Endothelial cell of umbilical vein (primary cell): ENCODE data around the gene HES2. TPM values are rescaled to one million over a fixed set of nuclear protein-coding genes. Genes with fewer than 3 reads are reported as not detected.

Experiments
- BruUV-seq: library from RNA; stranded (reverse); fragments of 400-500 nt; replicated peaks from 2 replicates; lab custom pipeline; 2021; lab: Mats Ljungman, UMichigan
- CTCF ChIA-PET: fragments of 300-600, 350-600 bp; sonication (Branson Sonifier 250); formaldehyde crosslinking; loops from one replicate; lab custom pipeline; 2021; ENCODE audit warnings: antibody characterized with exemption, inconsistent platforms; lab: Charles Lee
- POLR2A ChIA-PET: fragments of 300-600, 350-600 bp; sonication (Branson Sonifier 250); formaldehyde crosslinking; loops from one replicate; lab custom pipeline; 2021; ENCODE audit warnings: antibody characterized with exemption, inconsistent platforms; lab: Charles Lee
- DNase-seq: peaks from one replicate; pipeline ENCODE4 v3.0.0-alpha.2; 2011; ENCODE audit warnings: low read depth, low spot score
- FAIRE-seq: peaks from 2 replicates; lab custom pipeline; 2011; peaks lifted over from hg19 to GRCh38; lab: Jason Lieb, UNC
- H2AFZ ChIP-seq: 2 replicates; pipeline ENCODE4 v1.6.0; 2012; ENCODE audit warnings: low read depth, low read length, control low read depth, inconsistent platforms
- H3K27ac ChIP-seq: 2 replicates; pipeline ENCODE4 v1.5.1; 2011; ENCODE audit warnings: low read depth, mild to moderate bottlenecking, control low read depth, low read length, moderate library complexity; ENCODE audit not compliant: insufficient read depth
- H3K27me3 ChIP-seq, 2 experiments: 2 replicates each; pipeline versions ENCODE4 v1.6.0 to v1.6.1; 2011; ENCODE audit warnings: low read length in 2 of 2, mixed read lengths in 1 of 2; ENCODE audit not compliant: control insufficient read depth in 2 of 2, insufficient read depth in 2 of 2
- H3K36me3 ChIP-seq, 2 experiments: 2 replicates in 1 of 2; 3 replicates in 1 of 2; pipeline ENCODE4 v1.5.1; 2011; ENCODE audit warnings: low read length in 2 of 2, mild to moderate bottlenecking in 1 of 2, moderate library complexity in 1 of 2; ENCODE audit not compliant: control insufficient read depth in 2 of 2, insufficient read depth in 2 of 2; ENCODE audit errors: extremely low read depth in 1 of 2
- H3K4me1 ChIP-seq: 3 replicates; pipeline ENCODE4 v1.5.1; 2011; ENCODE audit warnings: mild to moderate bottlenecking, low read length; ENCODE audit not compliant: control insufficient read depth, insufficient read depth; ENCODE audit errors: extremely low read depth
- H3K4me2 ChIP-seq: 2 replicates; pipeline ENCODE4 v1.6.1; 2011; ENCODE audit warnings: low read length, control low read depth, mixed read lengths; ENCODE audit not compliant: insufficient read depth
- H3K4me3 ChIP-seq, 3 experiments: fragments of 200-600 bp in 1 of 3; sonication (generic), shearing (Covaris generic) in 1 of 3; replicated peaks in 1 of 3; 2 replicates each; pipeline ENCODE4 v1.5.1; 2011 to 2016; ENCODE audit warnings: control low read depth in 3 of 3, low read length in 3 of 3, mild to moderate bottlenecking in 2 of 3, inconsistent platforms in 1 of 3, low read depth in 1 of 3, moderate library complexity in 1 of 3; ENCODE audit not compliant: insufficient read depth in 1 of 3
- H3K79me2 ChIP-seq: 2 replicates; pipeline ENCODE4 v1.6.0; 2012; ENCODE audit warnings: low read length, inconsistent platforms; ENCODE audit not compliant: control insufficient read depth, insufficient read depth
- H3K9ac ChIP-seq: replicated peaks from 2 replicates; pipeline ENCODE3; 2011; ENCODE audit warnings: low read length, control low read depth; ENCODE audit not compliant: insufficient read depth; ENCODE audit errors: extremely low read depth
- H3K9me1 ChIP-seq: replicated peaks from 3 replicates; pipeline ENCODE4 v1.6.0; 2011; ENCODE audit warnings: mild to moderate bottlenecking, low read length; ENCODE audit not compliant: control insufficient read depth, insufficient read depth; ENCODE audit errors: extremely low read depth
- H3K9me3 ChIP-seq: replicated peaks from 2 replicates; pipeline ENCODE4 v1.5.1; 2012; ENCODE audit warnings: low read length, inconsistent platforms; ENCODE audit not compliant: control insufficient read depth, insufficient read depth
- H4K20me1 ChIP-seq: replicated peaks from 2 replicates; pipeline ENCODE3; 2011; ENCODE audit warnings: mild to moderate bottlenecking, low read length; ENCODE audit not compliant: control insufficient read depth, insufficient read depth; ENCODE audit errors: extremely low read depth
- CTCF ChIP-seq, 2 donors: IDR thresholded peaks; 1 replicate in 1 of 2; 2 replicates in 1 of 2; pipeline ENCODE4 v1.5.1; 2011; ENCODE audit warnings: low read length in 2 of 2, mild to moderate bottlenecking in 2 of 2, moderate library complexity in 2 of 2, control low read depth in 1 of 2, inconsistent platforms in 1 of 2, low read depth in 1 of 2; ENCODE audit not compliant: insufficient read depth in 1 of 2; ENCODE audit errors: extremely low read depth in 1 of 2
- EZH2 ChIP-seq: IDR thresholded peaks from 2 replicates; pipeline ENCODE4 v1.6.1; 2012; ENCODE audit warnings: borderline replicate concordance, low read depth, mild to moderate bottlenecking, moderate library complexity, low read length, inconsistent platforms; ENCODE audit not compliant: severe bottlenecking
- GATA2 ChIP-seq: IDR thresholded peaks from 2 replicates; pipeline ENCODE4 v1.7.0; 2011; ENCODE audit warnings: low read depth, mild to moderate bottlenecking, moderate library complexity, mixed read lengths, low read length; ENCODE audit not compliant: insufficient read length, insufficient read depth
- JUN ChIP-seq: IDR thresholded peaks from 2 replicates; pipeline ENCODE4 v1.6.1; 2011; ENCODE audit warnings: borderline replicate concordance, low read depth; ENCODE audit not compliant: insufficient read length, insufficient read depth
- MAX ChIP-seq: IDR thresholded peaks from 2 replicates; pipeline ENCODE4 v1.6.1; 2011; ENCODE audit not compliant: insufficient read depth, insufficient read length
- POLR2A ChIP-seq: IDR thresholded peaks from 2 replicates; pipeline ENCODE4 v1.6.1; 2012; ENCODE audit warnings: low read depth, mild to moderate bottlenecking, control low read depth, low read length
- dilution Hi-C: fragments of 300-500 bp; cut with MboI; formaldehyde crosslinking; loops from one replicate; pipeline ENCODE4 v1.15.0; 2019; ENCODE audit warnings: low sequenced_read_pairs; ENCODE audit not compliant: extremely low pct_ligation_motif_present
- intact Hi-C: fragments of 100-400 bp; cut with micrococcal nuclease; formaldehyde crosslinking; loops from one replicate; pipeline ENCODE4 v1.10.0; 2022
- polyA plus RNA-seq, 4 experiments: library from polyadenylated mRNA; depleted of rRNA in 3 of 4; stranded (reverse) in 3 of 4; unstranded in 1 of 4; fragments of >200 nt; gene quantifications; 2 replicates each; pipeline versions ENCODE4 v1.2.1 to v1.2.3, GENCODE V29; 2011 to 2012; ENCODE audit warnings: missing spikeins in 1 of 4
- total RNA-seq: library from RNA; stranded (reverse); gene quantifications from 2 replicates; pipeline ENCODE4 v1.2.3, GENCODE V29; 2021

Gene HES2
- total and polyA plus RNA-seq, 2 donors (not counting 3 experiments of a cell fraction or from before 2014, with no cell fraction given) = 3.6 to 9.4 TPM

- dilution Hi-C loops = no loop called here
- peak; percentile 7 for DNase-seq
- no peak for TF ChIP-seq GATA2
- TF ChIP-seq POLR2A = no peak
- no peak for TF ChIP-seq JUN
- peak; percentile 81 for TF ChIP-seq EZH2
- TF ChIP-seq CTCF (IDR thresholded peaks at IDR 0.05; ENCODE audit: extremely low read depth in 1 of 2, insufficient read depth in 1 of 2, low read depth in 1 of 2, low read length in 2 of 2) = peak in 1 of 2 donors; percentile 8
- no peak for TF ChIP-seq MAX
- Histone ChIP-seq H3K36me3 (no peaks in the 10 kb centered on the region), H3K27me3 (peaks cover 36 to 40% of the 10 kb centered on the region in 2 experiments), H3K9ac (no peak overlapping the region), H3K79me2 (no peaks in the 10 kb centered on the region), H3K4me3 (no peak overlapping the region), H3K4me2 (no peak overlapping the region), H3K27ac (no peak overlapping the region), H3K4me1 (no peaks in the 10 kb centered on the region), H3K9me3 (no peaks in the 10 kb centered on the region), H4K20me1 (no peaks in the 10 kb centered on the region), H2AFZ (no peak overlapping the region), H3K9me1 (no peaks in the 10 kb centered on the region)
- intact Hi-C loops = no loop called here
- ChIA-PET CTCF (interaction anchor here (0.6 to 2.4 kb wide), 6 partner anchors 12 to 32 kb away, joined by 3 to 8 read pairs (median 4); no protein-coding TSS in a partner anchor), POLR2A (no interaction called here)
- no peak for FAIRE-seq
- no TSS peak for BruUV-seq
Measured at GRCh38 chr1:6454856-6455751, 35.4 kb upstream of the HES2 start.
